Right cardiac atrium (tissue), 5 donors: Measurements from ENCODE around the gene EIF2S2. TPM values are rescaled to one million over a fixed set of nuclear protein-coding genes. Genes with fewer than 3 reads are reported as not detected.
A peak's percentile ranks its signal among the peaks of the same experiment; 100 is the strongest.
"Not testable (repeated sequence)": the region's sequence is repeated elsewhere in the genome, so short reads cannot be mapped to it uniquely, and the experiment has no call there.

Experiments used
- ATAC-seq, 2 donors: fragments of 200-7000 bp; cut with Tn5 transposase; one replicate each; pipeline versions ENCODE4 v1.8.0 to v1.9.1; 2020; ENCODE audit warnings: moderate library complexity in 2 of 2, mild to moderate bottlenecking in 1 of 2
- DNase-seq, 3 donors: peaks; one replicate each; pipeline ENCODE4 v3.0.0-alpha.2; 2020
- H3K27ac ChIP-seq: one replicate; pipeline ENCODE4 v1.5.1; 2013; ENCODE audit warnings: mild to moderate bottlenecking, low read length, control low read depth, moderate library complexity
- H3K27me3 ChIP-seq: one replicate; pipeline ENCODE4 v1.6.1; 2013; ENCODE audit not compliant: control insufficient read depth, insufficient read depth
- H3K4me1 ChIP-seq: one replicate; pipeline ENCODE4 v1.6.1; 2013; ENCODE audit warnings: low read length; ENCODE audit not compliant: control insufficient read depth, insufficient read depth
- H3K4me3 ChIP-seq: one replicate; pipeline ENCODE4 v1.5.1; 2013; ENCODE audit warnings: low read length, control low read depth
- H3K9me3 ChIP-seq: one replicate; pipeline ENCODE4 v1.6.1; 2013; ENCODE audit warnings: low read length; ENCODE audit not compliant: control insufficient read depth
- WGBS: extraction: QIAGEN DNeasy Blood & Tissue Kit; methylation state at CpG from one replicate; pipeline ENCODE4 v1.1.7; 2013; 5-methylcytosine and 5-hydroxymethylcytosine counted together
- intact Hi-C, 4 donors: fragments of 100-400 bp; cut with DNase I; formaldehyde crosslinking; loops; one replicate each; pipeline versions ENCODE4 v1.11.0 to v1.14.0; 2022 to 2023
- long read RNA-seq, 4 donors: library from polyadenylated mRNA; unstranded; transcript quantifications; one replicate each; pipeline ENCODE4 v2.0.0, GENCODE V29; 2020 to 2021
- polyA plus RNA-seq: library from polyadenylated mRNA; stranded (reverse); fragments of 200-250 nt; gene quantifications from one replicate; pipeline ENCODE4 v1.2.3, GENCODE V29; 2013
- total RNA-seq, 4 donors: library from RNA; stranded (reverse); fragmentation: NEBNext Ultra II Directional; extraction: Animal tissue kit (Norgen Biotek cat#: 25700); gene quantifications; one replicate each; pipeline ENCODE4 v1.2.1, GENCODE V29; 2021
- donor health status: healthy with polysubstance abuse.
- donor health status: DM: no; HTN: yes; CAD: no.
- donor health status: DM: no; HTN: no; CAD: no.
- donor health status: DM: no; HTN: yes; CAD: no; lungs with severe emphysema.
- donor health status: DM: yes; HTN: yes; CAD: no.

EIF2S2 gene
- total RNA-seq (10 to 100 TPM; 36.0 to 46.9 (median 39.5) TPM), polyA plus RNA-seq (37.3 TPM)
- long read RNA-seq, donor 1, transcript EIF2S2-201 (9 exons, 2,656 nt), result major isoform, 96 of 131 reads
- long read RNA-seq, donor 1, partial matches to known transcripts, result 25 of 131 reads
- long read RNA-seq, donor 1, other reads (novel, unspliced or antisense), result 10 of 131 reads
- long read RNA-seq, donor 2, transcript EIF2S2-201 (9 exons, 2,656 nt), result major isoform, 53 of 71 reads
- long read RNA-seq, donor 2, partial matches to known transcripts, result 17 of 71 reads
- long read RNA-seq, donor 2, other reads (novel, unspliced or antisense), result 1 of 71 reads
- long read RNA-seq, donor 3, transcript EIF2S2-201 (9 exons, 2,656 nt), result major isoform, 56 of 67 reads
- long read RNA-seq, donor 3, partial matches to known transcripts, result 4 of 67 reads
- long read RNA-seq, donor 3, other reads (novel, unspliced or antisense), result 7 of 67 reads
- long read RNA-seq, donor 4, transcript EIF2S2-201 (9 exons, 2,656 nt), result major isoform, 92 of 99 reads
- long read RNA-seq, donor 4, partial matches to known transcripts, result 2 of 99 reads
- long read RNA-seq, donor 4, other reads (novel, unspliced or antisense), result 5 of 99 reads

- Histone ChIP-seq H3K4me3 (peak within 1 kb of the TSS; percentile 92), H3K27me3 (no peaks in the 10 kb centered on the region), H3K4me1 (peaks cover 8% of the 10 kb centered on the region), H3K9me3 (no peaks in the 10 kb centered on the region), H3K27ac (peak within 1 kb of the TSS; percentile 96)
- DNase-seq, result peak; percentile 97 to 99 (median 98)
- under 1% methylated on average over 81 of the region's 81 CpGs for WGBS
- peak; percentile 97 to 98 for ATAC-seq
- intact Hi-C loops, result no loop called here
Measured at GRCh38 chr20:34111702-34112599, at the start of gene EIF2S2. Gene EIF2S2 (minus strand): TSS chr20:34112243. CDS start chr20:34112110, 133 bp downstream.

GRCh38 chr20:34157697-34158096, 45.7 kb upstream of the EIF2S2 start:
- H3K4me1 ChIP-seq, H3K27ac ChIP-seq, DNase-seq, H3K4me3 ChIP-seq, H3K27me3 ChIP-seq, ATAC-seq, intact Hi-C loops, H3K9me3 ChIP-seq: not testable (repeated sequence)
- WGBS, result 81% methylated on average over 8 of the region's 8 CpGs

GRCh38 chr20:34155836-34156235, 43.8 kb upstream of the EIF2S2 start:
- Histone ChIP-seq H3K27me3 (no peaks in the 10 kb centered on the region), H3K9me3 (no peaks in the 10 kb centered on the region), H3K4me3 (no peak overlapping the region), H3K27ac (no peak overlapping the region), H3K4me1 (no peaks in the 10 kb centered on the region)
- 56% methylated on average over 2 of the region's 2 CpGs for WGBS
- no peak for ATAC-seq
- no peak for DNase-seq
- intact Hi-C loops, result no loop called here

- WGBS, result 94% methylated on average over 6 of the region's 6 CpGs
- H3K27me3 ChIP-seq, ATAC-seq, H3K27ac ChIP-seq, H3K4me1 ChIP-seq, H3K9me3 ChIP-seq, intact Hi-C loops, DNase-seq, H3K4me3 ChIP-seq: not testable (repeated sequence)
Measured at GRCh38 chr20:34153169-34153568, 41.1 kb upstream of the EIF2S2 start.

- ATAC-seq, H3K9me3 ChIP-seq, H3K27me3 ChIP-seq, DNase-seq, intact Hi-C loops, H3K27ac ChIP-seq, H3K4me3 ChIP-seq, H3K4me1 ChIP-seq: not testable (repeated sequence)
- WGBS, result 96% methylated on average over 8 of the region's 8 CpGs
Measured at GRCh38 chr20:34152073-34152472, 40.0 kb upstream of the EIF2S2 start.

GRCh38 chr20:34150306-34151000, 38.4 kb upstream of the EIF2S2 start:
- no peak overlapping the region for H3K27ac ChIP-seq
- no peaks in the 10 kb centered on the region for H3K9me3 ChIP-seq
- H3K4me3 ChIP-seq, result no peak overlapping the region
- no peaks in the 10 kb centered on the region for H3K4me1 ChIP-seq
- 76% methylated on average over 9 of the region's 9 CpGs for WGBS
- no peak for DNase-seq
- intact Hi-C loops, result no loop called here
- no peaks in the 10 kb centered on the region for H3K27me3 ChIP-seq
- ATAC-seq, result no peak

GRCh38 chr20:34145280-34145819, 33.3 kb upstream of the EIF2S2 start:
- no peak for ATAC-seq
- intact Hi-C loops, result no loop called here

GRCh38 chr20:34143951-34144350, 31.9 kb upstream of the EIF2S2 start:
- H3K27me3 ChIP-seq, result no peaks in the 10 kb centered on the region
- intact Hi-C loops, result no loop called here
- no peak for ATAC-seq
- H3K9me3 ChIP-seq, result no peaks in the 10 kb centered on the region
- WGBS, result 51% methylated on average over 7 of the region's 7 CpGs
- H3K4me1 ChIP-seq, result no peaks in the 10 kb centered on the region
- H3K4me3 ChIP-seq, result no peak overlapping the region
- no peak for DNase-seq
- H3K27ac ChIP-seq, result no peak overlapping the region

More at GRCh38 chr20:34145280-34145819, 33.3 kb upstream of the EIF2S2 start:
- Histone ChIP-seq H3K4me3 (no peak overlapping the region), H3K4me1 (no peaks in the 10 kb centered on the region), H3K27ac (no peak overlapping the region), H3K27me3 (no peaks in the 10 kb centered on the region), H3K9me3 (no peaks in the 10 kb centered on the region)
- WGBS, result 86% methylated on average over 2 of the region's 2 CpGs
- no peak for DNase-seq

- Histone ChIP-seq H3K9me3 (no peaks in the 10 kb centered on the region), H3K27me3 (no peaks in the 10 kb centered on the region), H3K4me3 (no peak overlapping the region), H3K4me1 (no peaks in the 10 kb centered on the region), H3K27ac (no peak overlapping the region)
- intact Hi-C loops, result no loop called here
- ATAC-seq, result no peak
- WGBS, result 76% methylated on average over 1 of the region's 1 CpG
- DNase-seq, result no peak
Measured at GRCh38 chr20:34142121-34142520, 30.1 kb upstream of the EIF2S2 start.

GRCh38 chr20:34141293-34141692, 29.2 kb upstream of the EIF2S2 start:
- no peak for ATAC-seq

More at GRCh38 chr20:34141293-34141692, 29.2 kb upstream of the EIF2S2 start:
- 64% methylated on average over 2 of the region's 2 CpGs for WGBS
- Histone ChIP-seq H3K27me3 (no peaks in the 10 kb centered on the region), H3K9me3 (no peaks in the 10 kb centered on the region), H3K4me1 (no peaks in the 10 kb centered on the region), H3K27ac (no peak overlapping the region), H3K4me3 (no peak overlapping the region)
- intact Hi-C loops, result no loop called here
- no peak for DNase-seq
